Measurements from ENCODE around the gene WDR35.

The WDR35 gene

DNA sequence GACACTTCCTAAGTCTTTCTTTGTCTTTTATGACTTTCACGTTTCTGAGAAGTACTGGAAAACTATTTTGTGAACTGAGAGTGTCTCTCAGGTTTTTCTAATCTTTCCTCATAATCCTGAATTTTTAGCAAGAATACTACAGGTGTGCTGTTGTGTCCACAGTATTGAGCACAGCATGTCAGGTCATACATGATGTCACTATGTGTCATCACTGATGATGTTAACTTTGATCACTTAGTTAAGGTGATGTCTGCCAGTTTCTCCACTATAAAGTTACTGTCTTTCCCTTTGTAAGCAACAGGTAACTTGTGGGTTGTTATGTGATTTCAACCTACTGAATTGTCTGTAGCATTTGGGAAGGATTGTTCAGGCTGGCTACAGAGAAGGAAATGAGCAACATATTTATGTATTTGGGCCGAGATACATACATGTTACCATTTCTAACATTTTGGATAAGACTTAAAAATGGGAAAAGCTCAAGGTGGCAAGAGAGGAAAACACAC, 11.5 kb upstream of the WDR35 start:
- TF ChIP-seq FOXA1 (IDR thresholded peaks at IDR 0.05) = no peak
- TF ChIP-seq SP1 (IDR thresholded peaks at IDR 0.05) = no peak
- TF ChIP-seq FOXK2 (IDR thresholded peaks at IDR 0.05) = no peak
- TF ChIP-seq BHLHE40 (IDR thresholded peaks at IDR 0.05; ENCODE audit: borderline replicate concordance) = no peak
- TF ChIP-seq LEF1 (IDR thresholded peaks at IDR 0.05; ENCODE audit: borderline replicate concordance) = no peak
- TF ChIP-seq ELF4 (IDR thresholded peaks at IDR 0.05) = no peak
- TF ChIP-seq FOXM1 (IDR thresholded peaks at IDR 0.05; ENCODE audit: borderline replicate concordance) = no peak
- TF ChIP-seq TARDBP (IDR thresholded peaks at IDR 0.05) = no peak
- TF ChIP-seq SUZ12 (IDR thresholded peaks at IDR 0.05) = no peak
- TF ChIP-seq L3MBTL2 (conservative IDR thresholded peaks at IDR 0.05) = no peak
- TF ChIP-seq, protein P1, sequence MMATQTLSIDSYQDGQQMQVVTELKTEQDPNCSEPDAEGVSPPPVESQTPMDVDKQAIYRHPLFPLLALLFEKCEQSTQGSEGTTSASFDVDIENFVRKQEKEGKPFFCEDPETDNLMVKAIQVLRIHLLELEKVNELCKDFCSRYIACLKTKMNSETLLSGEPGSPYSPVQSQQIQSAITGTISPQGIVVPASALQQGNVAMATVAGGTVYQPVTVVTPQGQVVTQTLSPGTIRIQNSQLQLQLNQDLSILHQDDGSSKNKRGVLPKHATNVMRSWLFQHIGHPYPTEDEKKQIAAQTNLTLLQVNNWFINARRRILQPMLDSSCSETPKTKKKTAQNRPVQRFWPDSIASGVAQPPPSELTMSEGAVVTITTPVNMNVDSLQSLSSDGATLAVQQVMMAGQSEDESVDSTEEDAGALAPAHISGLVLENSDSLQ (IDR thresholded peaks at IDR 0.05) = no peak
- TF ChIP-seq ZNF384 (IDR thresholded peaks at IDR 0.05) = no peak
- no peak for TF ChIP-seq HDGF (IDR thresholded peaks at IDR 0.05; ENCODE audit: borderline replicate concordance)
- TF ChIP-seq ARNT (IDR thresholded peaks at IDR 0.05) = no peak
- no peak for TF ChIP-seq CTBP1 (IDR thresholded peaks at IDR 0.05; ENCODE audit: borderline replicate concordance)
- no peak for TF ChIP-seq NFRKB (IDR thresholded peaks at IDR 0.05)
- ChIA-PET CTCF (interaction anchor here (1.2 kb wide), 1 partner anchor 14 kb away, joined by 3 read pairs; no protein-coding TSS in a partner anchor), POLR2A (interaction anchor here (1.3 kb wide), 1 partner anchor 12 kb away, joined by 4 read pairs; the partner anchor contains the start of gene WDR35)
- DNase-seq (ENCODE audit: extremely low spot score) = no peak

DNA sequence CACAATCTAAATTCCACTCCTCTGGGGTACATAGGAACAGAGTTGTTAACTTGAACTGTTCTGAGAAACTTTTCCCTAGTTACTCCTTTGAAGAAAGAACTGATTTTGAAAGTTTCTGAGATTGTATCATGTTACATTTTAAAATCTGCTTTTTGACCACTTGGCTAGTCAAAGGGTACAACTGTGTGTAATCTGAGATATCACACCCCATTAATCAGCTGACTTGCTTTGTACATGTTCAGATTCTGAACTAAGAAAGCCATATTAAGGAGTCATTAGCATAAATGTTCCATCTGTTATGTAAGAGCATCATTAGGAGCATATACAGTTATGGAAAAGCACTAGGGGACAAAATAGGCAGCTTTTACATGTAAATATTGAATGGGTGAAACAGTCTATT, 3.8 kb upstream of the WDR35 start:
- no peak for DNase-seq (ENCODE audit: extremely low spot score)
- POLR2A ChIA-PET = no interaction called here
- CTCF ChIA-PET = interaction anchor here (0.6 kb wide), 1 partner anchor 11 kb away, joined by 3 read pairs; no protein-coding TSS in a partner anchor
- no peak for TF ChIP-seq CTBP1 (IDR thresholded peaks at IDR 0.05; ENCODE audit: borderline replicate concordance)
- TF ChIP-seq, protein P1 (IDR thresholded peaks at IDR 0.05) = no peak
- no peak for TF ChIP-seq ZNF384 (IDR thresholded peaks at IDR 0.05)
- TF ChIP-seq FOXA1 (IDR thresholded peaks at IDR 0.05) = no peak
- TF ChIP-seq FOXM1 (IDR thresholded peaks at IDR 0.05; ENCODE audit: borderline replicate concordance) = no peak
- no peak for TF ChIP-seq HDGF (IDR thresholded peaks at IDR 0.05; ENCODE audit: borderline replicate concordance)
- TF ChIP-seq SP1 (IDR thresholded peaks at IDR 0.05) = no peak

DNA sequence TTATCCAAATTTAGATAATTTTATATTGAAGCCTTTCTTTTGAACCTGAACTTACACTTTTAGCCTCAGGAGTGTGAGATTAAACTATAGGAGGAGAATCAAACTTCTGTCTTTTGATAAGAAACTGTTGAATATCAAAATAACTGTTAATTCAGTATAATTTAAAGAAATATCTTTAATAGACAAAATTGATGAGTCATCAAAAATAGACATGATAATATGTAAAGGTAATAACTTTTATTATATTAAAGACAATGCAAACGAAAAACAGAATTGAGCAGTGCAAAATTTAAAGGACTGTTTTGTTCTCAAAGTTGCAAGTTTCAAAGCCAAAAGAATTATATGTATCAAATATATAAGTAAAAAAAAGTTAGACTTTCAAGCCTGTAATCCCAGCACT, 2.0 kb upstream of the WDR35 start:
- DNase-seq (ENCODE audit: extremely low spot score) = no peak
- ChIA-PET POLR2A (no interaction called here), CTCF (no interaction called here)
- no peak for TF ChIP-seq FOXM1 (IDR thresholded peaks at IDR 0.05; ENCODE audit: borderline replicate concordance)

DNA sequence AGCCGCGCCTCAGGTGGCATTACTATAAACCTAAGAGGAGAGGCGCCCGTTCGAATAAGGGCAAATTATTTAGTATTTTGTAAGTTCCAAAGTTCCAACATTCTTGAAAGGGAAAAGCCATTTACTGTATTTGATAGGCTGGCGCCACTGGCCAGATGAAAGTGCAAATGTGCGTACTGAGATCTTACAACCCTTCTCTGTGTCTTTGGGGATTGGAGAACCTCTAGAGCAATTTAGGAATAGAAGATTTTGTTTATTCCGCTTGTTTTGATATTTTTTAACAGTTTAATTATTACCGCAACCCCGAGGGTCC, 467 bp upstream of the WDR35 start:
- POLR2A ChIA-PET = interaction anchor here (1.0 to 1.5 kb wide), 4 partner anchors 10 to 90 kb away, joined by 3 to 4 read pairs (median 4); no protein-coding TSS in a partner anchor
- TF ChIP-seq FOXK2 (IDR thresholded peaks at IDR 0.05) = no peak
- 0 out of 2 replicates have a peak, but pooled peaks have one; percentile 18 for TF ChIP-seq L3MBTL2 (conservative IDR thresholded peaks at IDR 0.05)
- DNase-seq (ENCODE audit: extremely low spot score) = no peak
- CTCF ChIA-PET = interaction anchor here (0.6 to 1.0 kb wide), 2 partner anchors 103 to 104 kb away, joined by 3 read pairs; no protein-coding TSS in a partner anchor

DNA sequence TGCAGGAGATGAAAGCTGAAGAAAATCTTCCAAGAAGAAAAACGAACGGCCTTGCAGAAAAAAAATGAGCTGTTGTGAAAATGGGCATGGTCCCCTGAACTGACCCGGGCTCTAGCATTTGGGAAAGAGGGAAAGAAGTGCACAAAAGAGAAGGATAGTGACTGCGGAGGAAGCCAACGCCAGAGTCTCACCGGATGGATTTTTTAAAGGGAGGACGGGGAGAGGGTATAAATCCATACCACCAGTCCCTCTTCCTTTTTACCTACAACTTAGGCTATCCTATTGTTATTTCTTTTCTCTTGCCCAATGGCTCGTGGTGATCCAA, 601 bp downstream of the WDR35 start:
- CTCF ChIA-PET = no interaction called here
- TF ChIP-seq BHLHE40 (IDR thresholded peaks at IDR 0.05; ENCODE audit: borderline replicate concordance) = no peak
- POLR2A ChIA-PET = interaction anchor here (1.0 to 1.5 kb wide), 4 partner anchors 11 to 89 kb away, joined by 3 to 4 read pairs (median 4); no protein-coding TSS in a partner anchor
- DNase-seq (ENCODE audit: extremely low spot score) = no peak

DNA sequence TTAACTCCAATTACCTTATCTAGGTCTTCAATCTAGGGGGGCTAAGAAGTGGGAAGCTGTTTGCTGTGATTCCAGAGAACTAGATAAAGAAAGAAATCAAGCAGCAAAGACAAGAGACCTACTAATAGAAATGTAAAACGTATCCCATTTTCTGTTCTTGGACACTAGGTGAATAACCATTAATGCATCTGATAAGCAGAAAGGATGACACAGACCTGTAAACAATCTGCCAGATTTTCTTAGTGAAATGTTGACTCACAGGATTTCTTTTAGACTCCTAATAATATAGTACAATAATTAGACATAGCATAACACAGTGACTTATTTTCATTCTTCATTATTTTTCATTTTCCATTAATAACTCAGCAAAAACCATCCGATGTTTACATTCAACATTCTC, 1.3 kb downstream of the WDR35 start:
- POLR2A ChIA-PET = no interaction called here
- TF ChIP-seq HDGF (IDR thresholded peaks at IDR 0.05; ENCODE audit: borderline replicate concordance) = no peak
- no peak for TF ChIP-seq FOXM1 (IDR thresholded peaks at IDR 0.05; ENCODE audit: borderline replicate concordance)
- no peak for TF ChIP-seq ELF4 (IDR thresholded peaks at IDR 0.05)
- TF ChIP-seq LEF1 (IDR thresholded peaks at IDR 0.05; ENCODE audit: borderline replicate concordance) = no peak
- no peak for TF ChIP-seq SUZ12 (IDR thresholded peaks at IDR 0.05)
- no peak for TF ChIP-seq ARNT (IDR thresholded peaks at IDR 0.05)
- no peak for TF ChIP-seq BHLHE40 (IDR thresholded peaks at IDR 0.05; ENCODE audit: borderline replicate concordance)
- no peak for TF ChIP-seq ZNF384 (IDR thresholded peaks at IDR 0.05)
- no peak for TF ChIP-seq TARDBP (IDR thresholded peaks at IDR 0.05)
- TF ChIP-seq L3MBTL2 (conservative IDR thresholded peaks at IDR 0.05) = no peak
- no peak for DNase-seq (ENCODE audit: extremely low spot score)
- CTCF ChIA-PET = interaction anchor here (1.0 kb wide), 1 partner anchor 27 kb away, joined by 4 read pairs; no protein-coding TSS in a partner anchor

DNA sequence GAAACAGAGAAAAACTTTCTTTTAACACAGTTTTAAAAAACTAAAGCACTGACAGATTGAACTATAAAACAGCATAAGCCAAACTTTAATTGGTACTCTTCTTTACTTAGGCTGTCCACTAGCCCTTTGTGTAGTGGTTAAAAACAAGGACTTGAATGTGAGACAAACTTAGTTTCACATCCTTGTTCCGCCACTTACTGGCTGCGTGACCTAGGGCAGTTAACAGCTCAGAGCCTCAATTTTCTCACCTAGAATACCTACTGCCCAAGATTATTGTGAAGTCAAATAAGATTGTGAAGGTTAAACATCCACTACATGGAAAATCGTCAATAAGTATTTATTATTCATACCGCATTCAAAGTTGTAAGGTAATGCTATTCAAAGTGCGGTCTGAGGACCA, 2.0 kb downstream of the WDR35 start:
- DNase-seq (ENCODE audit: extremely low spot score) = no peak
- POLR2A ChIA-PET = no interaction called here
- TF ChIP-seq FOXA1 (IDR thresholded peaks at IDR 0.05) = no peak
- TF ChIP-seq, protein P1 (IDR thresholded peaks at IDR 0.05) = no peak
- no peak for TF ChIP-seq NFRKB (IDR thresholded peaks at IDR 0.05)
- TF ChIP-seq LEF1 (IDR thresholded peaks at IDR 0.05; ENCODE audit: borderline replicate concordance) = no peak
- TF ChIP-seq SP1 (IDR thresholded peaks at IDR 0.05) = no peak
- TF ChIP-seq CTBP1 (IDR thresholded peaks at IDR 0.05; ENCODE audit: borderline replicate concordance) = no peak
- no peak for TF ChIP-seq SUZ12 (IDR thresholded peaks at IDR 0.05)
- CTCF ChIA-PET = interaction anchor here (1.0 kb wide), 1 partner anchor 28 kb away, joined by 4 read pairs; no protein-coding TSS in a partner anchor
